Left lung (tissue), 10 donors: ENCODE measurements around the gene PARVG. TPM values are rescaled to one million over a fixed set of nuclear protein-coding genes. Genes with fewer than 3 reads are reported as not detected.

Experiments used
- ATAC-seq: fragments of 200-7000 bp; cut with Tn5 transposase; one replicate; pipeline ENCODE4 v1.9.1; 2020; ENCODE audit warnings: moderate library complexity
- DNase-seq, 4 donors: peaks; one replicate each; pipeline ENCODE4 v3.0.0-alpha.2; 2013 to 2020
- H3K27ac ChIP-seq, 2 donors: fragments of 200-600 bp; sonication (generic) in 1 of 2; one replicate each; pipeline versions ENCODE4 v1.5.0 to v1.8.0; 2020 to 2021
- H3K27me3 ChIP-seq, 2 donors: fragments of 200-600 bp; sonication (generic) in 1 of 2; one replicate each; pipeline versions ENCODE4 v1.5.0 to v1.8.0; 2020 to 2021
- H3K36me3 ChIP-seq, 2 donors: fragments of 200-600 bp; sonication (generic) in 1 of 2; one replicate each; pipeline versions ENCODE4 v1.5.0 to v1.8.0; 2020 to 2021
- H3K4me1 ChIP-seq, 2 donors: fragments of 200-600 bp; one replicate each; pipeline ENCODE4 v1.8.0; 2021
- H3K4me3 ChIP-seq, 2 donors: fragments of 200-600 bp; sonication (generic) in 1 of 2; one replicate each; pipeline versions ENCODE4 v1.5.0 to v1.8.0; 2020 to 2021; ENCODE audit warnings: mild to moderate bottlenecking in 1 of 2
- H3K9me3 ChIP-seq, 2 donors: fragments of 200-600 bp; sonication (generic) in 1 of 2; one replicate each; pipeline versions ENCODE4 v1.5.0 to v1.8.0; 2020 to 2021
- CTCF ChIP-seq, 2 donors: fragments of 200-600 bp; sonication (generic) in 1 of 2; IDR thresholded peaks; one replicate each; pipeline versions ENCODE4 v1.5.0 to v1.8.0; 2021; ENCODE audit warnings: antibody characterized with exemption in 2 of 2
- intact Hi-C, 2 donors: fragments of 100-400 bp; cut with DNase I; formaldehyde crosslinking; loops; one replicate each; pipeline versions ENCODE4 v1.11.2 to v1.14.2; 2022
- polyA plus RNA-seq, 6 donors: library from polyadenylated mRNA; unstranded; fragments of 120-200 nt; gene quantifications; one replicate each; pipeline ENCODE4 v1.2.1, GENCODE V29; 2013; ENCODE audit not compliant: insufficient read length in 6 of 6
- total RNA-seq, 2 donors: library from RNA; stranded (reverse); fragmentation: NEBNext Ultra II Directional; extraction: Animal tissue kit (Norgen Biotek cat#: 25700); gene quantifications; one replicate each; pipeline ENCODE4 v1.2.1, GENCODE V29; 2021
- donor health status: DM: no; HTN: yes; CAD: no.
- donor health status: DM: no; HTN: no; CAD: no.

Gene PARVG
- total and polyA plus RNA-seq, 8 donors: 3.0 to 57.9 (median 3.5) TPM

GRCh38 chr22:44186737-44187136 lies 6.0 kb downstream of the PARVG start:
- H3K4me3 ChIP-seq: no peak overlapping the region
- no peak overlapping the region for H3K27ac ChIP-seq
- intact Hi-C loops: no loop called here
- no peaks in the 10 kb centered on the region for H3K9me3 ChIP-seq
- no peak for ATAC-seq
- no peak for DNase-seq
- peaks cover 0 to 24% of the 10 kb centered on the region in 2 donors for H3K4me1 ChIP-seq
- no peak for TF ChIP-seq CTCF (IDR thresholded peaks at IDR 0.05)
- peaks cover 0 to 27% of the 10 kb centered on the region in 2 donors for H3K27me3 ChIP-seq
- peaks cover 0 to 34% of the 10 kb centered on the region in 2 donors for H3K36me3 ChIP-seq

GRCh38 chr22:44187652-44188230 lies 7.0 kb downstream of the PARVG start:
- peaks cover 0 to 34% of the 10 kb centered on the region in 2 donors for H3K36me3 ChIP-seq
- intact Hi-C loops: no loop called here

GRCh38 chr22:44188316-44188715 lies 7.6 kb downstream of the PARVG start:
- peaks cover 0 to 11% of the 10 kb centered on the region in 2 donors for H3K27me3 ChIP-seq
- H3K27ac ChIP-seq: no peak overlapping the region
- no peak overlapping the region for H3K4me3 ChIP-seq
- H3K4me1 ChIP-seq: peaks cover 0 to 30% of the 10 kb centered on the region in 2 donors
- intact Hi-C loops: no loop called here
- DNase-seq (no peak), ATAC-seq (no peak)
- peaks cover 0 to 34% of the 10 kb centered on the region in 2 donors for H3K36me3 ChIP-seq
- TF ChIP-seq CTCF (IDR thresholded peaks at IDR 0.05): no peak
- H3K9me3 ChIP-seq: no peaks in the 10 kb centered on the region

More at GRCh38 chr22:44187652-44188230, 7.0 kb downstream of the PARVG start:
- H3K27ac ChIP-seq: no peak overlapping the region
- H3K27me3 ChIP-seq: peaks cover 0 to 17% of the 10 kb centered on the region in 2 donors
- no peaks in the 10 kb centered on the region for H3K9me3 ChIP-seq
- no peak overlapping the region for H3K4me3 ChIP-seq
- H3K4me1 ChIP-seq: peaks cover 0 to 33% of the 10 kb centered on the region in 2 donors
- DNase-seq (no peak), ATAC-seq (no peak)
- TF ChIP-seq CTCF (IDR thresholded peaks at IDR 0.05): no peak

GRCh38 chr22:44188986-44189630 lies 8.4 kb downstream of the PARVG start:
- ATAC-seq (no peak), DNase-seq (peak in 1 of 4 donors; percentile 63)
- H3K36me3 ChIP-seq: peaks cover 0 to 28% of the 10 kb centered on the region in 2 donors
- no peaks in the 10 kb centered on the region for H3K9me3 ChIP-seq
- TF ChIP-seq CTCF (IDR thresholded peaks at IDR 0.05): no peak
- H3K27ac ChIP-seq: no peak overlapping the region
- peaks cover 0 to 6% of the 10 kb centered on the region in 2 donors for H3K27me3 ChIP-seq
- intact Hi-C loops: no loop called here
- peaks cover 0 to 25% of the 10 kb centered on the region in 2 donors for H3K4me1 ChIP-seq
- H3K4me3 ChIP-seq: no peak overlapping the region

GRCh38 chr22:44190381-44190976 lies 9.8 kb downstream of the PARVG start:
- Histone ChIP-seq H3K9me3 (no peaks in the 10 kb centered on the region), H3K4me1 (peaks cover 0 to 25% of the 10 kb centered on the region in 2 donors), H3K4me3 (no peak overlapping the region), H3K36me3 (peaks cover 0 to 20% of the 10 kb centered on the region in 2 donors), H3K27ac (no peak overlapping the region), H3K27me3 (peaks cover 0 to 11% of the 10 kb centered on the region in 2 donors)
- ATAC-seq: no peak
- TF ChIP-seq CTCF (IDR thresholded peaks at IDR 0.05): no peak
- intact Hi-C loops: no loop called here
- no peak for DNase-seq
